AG09319 (cell line): ENCODE results near the gene PLK5.

Source experiments
- DNase-seq: peaks from one replicate; pipeline ENCODE4 v3.0.0-alpha.2; 2010; ENCODE audit warnings: low read depth; ENCODE audit errors: extremely low read depth
- TF ChIP-seq, protein P1 (sequence below): IDR thresholded peaks from 2 replicates; pipeline ENCODE4 v1.5.1; 2011; ENCODE audit warnings: low read depth, mild to moderate bottlenecking, inconsistent platforms, low read length, moderate library complexity

The PLK5 gene

DNA sequence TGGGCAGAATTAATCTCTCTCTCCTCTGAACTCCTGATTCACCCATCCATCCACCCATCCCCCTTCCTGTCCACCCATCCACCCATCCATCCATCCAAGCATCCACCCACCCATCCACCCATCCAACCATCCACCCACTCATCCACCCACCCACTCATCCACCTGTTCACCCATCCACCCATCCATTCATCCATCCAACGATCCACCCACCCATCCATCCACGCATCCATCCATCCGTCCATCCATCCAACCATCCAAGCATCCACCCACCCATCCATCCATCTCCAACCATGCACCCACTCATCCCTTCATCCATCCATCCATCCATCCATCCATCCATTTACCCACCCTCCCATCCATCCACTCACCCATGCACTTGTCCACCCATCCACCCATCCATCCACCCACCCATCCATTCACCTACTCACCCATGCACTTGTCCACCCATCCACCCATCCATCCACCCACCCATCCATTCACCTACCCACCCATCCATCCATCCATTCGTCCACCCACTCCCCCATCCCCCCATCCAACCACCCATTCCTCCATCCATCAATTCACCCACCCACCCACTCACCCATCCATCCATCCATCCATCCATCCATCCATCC is 25.6 kb downstream of the PLK5 start:
- DNase-seq, result no peak
- TF ChIP-seq, protein P1, sequence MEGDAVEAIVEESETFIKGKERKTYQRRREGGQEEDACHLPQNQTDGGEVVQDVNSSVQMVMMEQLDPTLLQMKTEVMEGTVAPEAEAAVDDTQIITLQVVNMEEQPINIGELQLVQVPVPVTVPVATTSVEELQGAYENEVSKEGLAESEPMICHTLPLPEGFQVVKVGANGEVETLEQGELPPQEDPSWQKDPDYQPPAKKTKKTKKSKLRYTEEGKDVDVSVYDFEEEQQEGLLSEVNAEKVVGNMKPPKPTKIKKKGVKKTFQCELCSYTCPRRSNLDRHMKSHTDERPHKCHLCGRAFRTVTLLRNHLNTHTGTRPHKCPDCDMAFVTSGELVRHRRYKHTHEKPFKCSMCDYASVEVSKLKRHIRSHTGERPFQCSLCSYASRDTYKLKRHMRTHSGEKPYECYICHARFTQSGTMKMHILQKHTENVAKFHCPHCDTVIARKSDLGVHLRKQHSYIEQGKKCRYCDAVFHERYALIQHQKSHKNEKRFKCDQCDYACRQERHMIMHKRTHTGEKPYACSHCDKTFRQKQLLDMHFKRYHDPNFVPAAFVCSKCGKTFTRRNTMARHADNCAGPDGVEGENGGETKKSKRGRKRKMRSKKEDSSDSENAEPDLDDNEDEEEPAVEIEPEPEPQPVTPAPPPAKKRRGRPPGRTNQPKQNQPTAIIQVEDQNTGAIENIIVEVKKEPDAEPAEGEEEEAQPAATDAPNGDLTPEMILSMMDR, result no peak

DNA sequence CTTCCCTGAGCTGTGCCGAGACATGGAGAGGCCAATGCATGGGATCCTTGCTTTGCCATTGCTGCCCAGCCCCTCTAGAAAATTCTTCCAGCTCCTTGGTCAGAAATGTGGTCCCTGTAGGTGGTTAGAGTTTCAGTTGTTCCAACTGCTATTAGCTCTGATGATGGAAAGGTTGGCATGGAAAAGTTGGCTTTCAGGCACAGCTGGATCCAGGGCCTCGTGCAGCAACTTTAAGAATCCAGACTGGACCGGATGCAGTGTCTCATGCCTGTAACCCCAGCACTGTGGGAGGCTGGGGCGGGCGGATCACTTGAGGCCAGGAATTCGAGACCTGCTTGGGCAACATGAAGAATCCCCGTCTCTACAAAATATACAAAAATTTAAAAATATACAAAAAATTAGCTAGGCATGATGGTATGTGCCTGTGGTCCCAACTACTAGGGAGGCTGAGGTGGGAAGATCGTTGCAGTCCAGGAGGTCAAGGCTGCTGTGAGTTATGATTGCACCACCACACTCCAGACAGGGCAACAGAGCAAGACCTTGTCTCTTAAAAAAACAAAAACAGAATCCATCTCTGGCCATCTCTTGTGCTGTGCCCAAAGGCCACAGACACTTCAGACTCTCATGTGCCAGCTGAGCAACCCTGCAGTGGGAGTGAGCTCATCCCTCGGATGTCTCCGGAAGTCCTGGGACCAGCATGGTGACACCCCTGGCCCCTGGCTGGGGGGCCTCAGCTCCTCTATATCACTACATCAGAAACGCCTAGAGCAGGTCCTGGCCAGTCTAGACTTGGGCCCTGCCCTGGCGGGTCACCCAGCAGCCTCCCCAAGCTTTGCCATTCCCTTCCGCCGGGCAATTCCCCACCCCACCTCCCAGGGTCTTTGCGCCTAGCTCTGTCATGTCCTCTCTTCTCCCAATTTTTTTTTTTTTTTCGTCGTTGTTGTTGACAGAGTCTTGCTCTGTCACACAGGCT is 27.5 kb downstream of the PLK5 start:
- TF ChIP-seq, protein P1, result no peak
- DNase-seq, result no peak

- TF ChIP-seq, protein P1, result no peak
- no peak for DNase-seq
Measured at GRCh38 chr19:1553415-1553814, 29.5 kb downstream of the PLK5 start.

GRCh38 chr19:1554968-1555367 is 31.1 kb downstream of the PLK5 start:
- TF ChIP-seq, protein P1, result no peak
- DNase-seq, result no peak

- TF ChIP-seq, protein P1, result no peak
- DNase-seq, result no peak
Measured at GRCh38 chr19:1555487-1556389, 31.9 kb downstream of the PLK5 start.

DNA sequence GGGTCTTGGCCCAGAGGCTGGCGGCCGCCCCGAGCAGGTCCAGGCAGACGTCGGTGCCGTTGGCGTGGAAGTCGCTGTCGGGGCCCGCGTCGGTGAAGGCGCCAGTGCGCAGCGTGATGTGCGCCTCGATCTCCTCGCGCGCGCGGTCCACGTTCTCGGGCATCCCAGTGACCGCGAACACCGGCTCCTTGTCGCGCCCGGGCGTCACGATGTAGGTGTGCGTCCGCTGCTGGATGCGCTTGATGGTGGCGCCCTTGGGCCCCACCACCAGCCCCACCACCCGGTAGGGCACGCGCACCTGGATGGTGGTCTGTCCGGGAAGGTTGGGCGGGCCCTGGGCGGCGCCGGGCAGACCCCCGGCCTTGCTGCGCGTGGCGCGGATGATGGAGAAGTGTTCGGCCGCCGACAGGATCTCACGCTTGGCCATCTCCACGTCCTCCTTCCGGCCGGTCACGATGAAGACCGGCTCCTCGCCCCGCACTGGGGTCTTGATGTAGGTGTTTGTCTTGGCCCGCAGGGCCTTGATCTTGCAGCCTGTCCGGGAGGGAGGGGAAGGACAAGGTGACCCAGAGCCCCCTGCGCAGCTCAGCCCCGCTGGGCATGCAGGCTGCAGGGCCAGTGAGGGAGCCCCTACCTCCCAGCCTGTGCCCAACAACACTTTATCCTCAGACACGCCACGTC is 32.7 kb downstream of the PLK5 start:
- DNase-seq, result no peak
- TF ChIP-seq, protein P1, result no peak
